GM12891 (cell line): Measurements from ENCODE around the gene CACNB3.

Experiments
- POLR2A ChIP-seq: IDR thresholded peaks from 2 replicates; pipeline ENCODE4 v1.6.1; 2011; ENCODE audit warnings: low read depth, low read length, control low read depth
- POLR2AphosphoS5 ChIP-seq: IDR thresholded peaks from 2 replicates; pipeline ENCODE4 v1.6.1; 2011; ENCODE audit warnings: low read depth, low read length, control low read depth
- TAF1 ChIP-seq: IDR thresholded peaks from 2 replicates; pipeline ENCODE4 v1.6.1; 2011; ENCODE audit warnings: low read depth, low read length, control low read depth

GRCh38 chr12:48831257-48831656, 13.0 kb downstream of the CACNB3 start:
- TF ChIP-seq POLR2A = no peak
- no peak for TF ChIP-seq POLR2AphosphoS5
- no peak for TF ChIP-seq TAF1
